Upper lobe of right lung (tissue), 1 donor: ENCODE results near the gene PPARD. TPM values are rescaled to one million over a fixed set of nuclear protein-coding genes. Genes with fewer than 3 reads are reported as not detected.
"Not testable (repeated sequence)": the region's sequence is repeated elsewhere in the genome, so short reads cannot be mapped to it uniquely, and the experiment has no call there.

Experiments
- ATAC-seq: fragments of 200-7000 bp; cut with Tn5 transposase; one replicate; pipeline ENCODE4 v1.9.1; 2020; ENCODE audit warnings: mild to moderate bottlenecking, moderate library complexity
- DNase-seq: peaks from one replicate; pipeline ENCODE4 v3.0.0-alpha.2; 2020
- H3K27ac ChIP-seq: fragments of 200-600 bp; one replicate; pipeline ENCODE4 v1.8.0; 2022
- H3K27me3 ChIP-seq: fragments of 200-600 bp; one replicate; pipeline ENCODE4 v1.8.0; 2022; ENCODE audit warnings: mild to moderate bottlenecking
- H3K36me3 ChIP-seq: fragments of 200-600 bp; one replicate; pipeline ENCODE4 v1.8.0; 2022
- H3K4me1 ChIP-seq: fragments of 200-600 bp; one replicate; pipeline ENCODE4 v1.8.0; 2022
- H3K4me3 ChIP-seq: fragments of 200-600 bp; one replicate; pipeline ENCODE4 v1.8.0; 2022; ENCODE audit warnings: mild to moderate bottlenecking
- H3K9me3 ChIP-seq: fragments of 200-600 bp; one replicate; pipeline ENCODE4 v1.8.0; 2022
- intact Hi-C: fragments of 100-400 bp; cut with DNase I; formaldehyde crosslinking; loops from one replicate; pipeline ENCODE4 v1.11.0; 2022
- total RNA-seq: library from RNA; stranded (reverse); fragmentation: NEBNext Ultra II Directional; extraction: Animal tissue kit (Norgen Biotek cat#: 25700); gene quantifications from one replicate; pipeline ENCODE4 v1.2.1, GENCODE V29; 2021
- TF ChIP-seq, protein P1 (sequence below): fragments of 200-600 bp; IDR thresholded peaks from one replicate; pipeline ENCODE4 v1.8.0; 2022; ENCODE audit warnings: antibody characterized with exemption
- donor health status: DM: no; HTN: yes; CAD: no; lungs with severe emphysema.

Gene PPARD
- total RNA-seq, 1 donor from 2014 or later = 31.6 TPM

DNA sequence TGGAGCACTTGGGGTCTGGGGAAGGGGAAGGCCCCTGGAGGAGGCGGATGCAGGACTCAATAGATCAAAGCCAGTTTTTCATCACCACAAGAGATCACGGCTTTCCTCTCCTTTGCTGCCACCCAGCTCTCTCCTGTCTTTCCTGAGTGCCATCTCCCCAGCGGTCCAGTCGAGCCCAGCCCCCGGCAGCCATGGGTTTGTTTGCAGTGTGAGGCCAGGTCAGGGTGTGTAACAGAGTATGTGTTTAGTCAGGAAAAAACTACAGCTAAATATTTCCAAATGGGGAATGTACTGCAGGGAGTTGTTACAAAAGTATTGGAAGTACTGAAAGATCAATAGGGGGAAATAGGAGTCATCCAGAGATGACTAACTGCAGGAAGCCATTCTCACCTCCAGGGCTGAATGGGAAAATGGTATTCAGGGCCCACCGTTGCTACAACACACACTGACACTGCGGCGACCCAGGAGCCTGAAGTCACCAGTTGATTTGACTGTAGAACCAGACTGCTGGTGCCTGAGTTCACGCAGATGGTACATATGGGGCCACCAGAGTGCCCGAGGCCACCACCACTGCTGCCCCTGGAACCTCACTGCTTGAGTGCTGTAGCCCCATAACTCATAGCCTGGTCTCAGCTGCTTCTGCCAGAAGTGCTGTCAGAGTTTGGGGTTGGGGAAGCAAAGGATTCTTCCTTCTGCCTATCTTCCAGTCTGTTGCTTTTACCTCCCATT lies 86.2 kb downstream of the PPARD start:
- Histone ChIP-seq H3K27ac (no peak overlapping the region), H3K4me3 (no peak overlapping the region), H3K27me3 (no peaks in the 10 kb centered on the region), H3K9me3 (peaks cover 19% of the 10 kb centered on the region), H3K36me3 (peaks cover 25% of the 10 kb centered on the region), H3K4me1 (peaks cover 4% of the 10 kb centered on the region)
- DNase-seq (no peak), ATAC-seq (no peak)
- TF ChIP-seq, protein P1, sequence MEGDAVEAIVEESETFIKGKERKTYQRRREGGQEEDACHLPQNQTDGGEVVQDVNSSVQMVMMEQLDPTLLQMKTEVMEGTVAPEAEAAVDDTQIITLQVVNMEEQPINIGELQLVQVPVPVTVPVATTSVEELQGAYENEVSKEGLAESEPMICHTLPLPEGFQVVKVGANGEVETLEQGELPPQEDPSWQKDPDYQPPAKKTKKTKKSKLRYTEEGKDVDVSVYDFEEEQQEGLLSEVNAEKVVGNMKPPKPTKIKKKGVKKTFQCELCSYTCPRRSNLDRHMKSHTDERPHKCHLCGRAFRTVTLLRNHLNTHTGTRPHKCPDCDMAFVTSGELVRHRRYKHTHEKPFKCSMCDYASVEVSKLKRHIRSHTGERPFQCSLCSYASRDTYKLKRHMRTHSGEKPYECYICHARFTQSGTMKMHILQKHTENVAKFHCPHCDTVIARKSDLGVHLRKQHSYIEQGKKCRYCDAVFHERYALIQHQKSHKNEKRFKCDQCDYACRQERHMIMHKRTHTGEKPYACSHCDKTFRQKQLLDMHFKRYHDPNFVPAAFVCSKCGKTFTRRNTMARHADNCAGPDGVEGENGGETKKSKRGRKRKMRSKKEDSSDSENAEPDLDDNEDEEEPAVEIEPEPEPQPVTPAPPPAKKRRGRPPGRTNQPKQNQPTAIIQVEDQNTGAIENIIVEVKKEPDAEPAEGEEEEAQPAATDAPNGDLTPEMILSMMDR = no peak
- intact Hi-C loops = no loop called here

DNA sequence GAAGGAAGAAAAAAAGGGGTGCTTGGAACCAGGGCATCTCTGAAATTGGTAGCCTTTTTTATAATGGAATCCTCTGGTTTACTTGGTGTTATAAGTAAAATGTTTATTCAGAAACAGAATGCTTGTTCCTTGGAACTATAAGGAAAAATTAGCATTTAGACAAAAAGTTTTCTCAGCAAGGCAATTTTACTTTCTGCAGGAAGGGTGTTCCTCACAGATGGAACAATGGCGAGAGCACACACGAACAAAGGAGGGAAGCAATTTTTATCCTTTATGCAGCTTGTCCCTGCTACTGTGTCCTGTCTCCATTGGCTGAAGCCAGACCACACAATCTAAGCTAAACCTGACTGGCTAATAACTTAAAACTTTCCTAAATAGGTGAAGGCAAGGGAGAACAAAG lies 87.1 kb downstream of the PPARD start:
- H3K9me3 ChIP-seq = peaks cover 19% of the 10 kb centered on the region
- DNase-seq (no peak), ATAC-seq (no peak)
- peaks cover 17% of the 10 kb centered on the region for H3K36me3 ChIP-seq
- intact Hi-C loops = no loop called here
- peaks cover 4% of the 10 kb centered on the region for H3K4me1 ChIP-seq
- H3K27ac ChIP-seq = no peak overlapping the region
- TF ChIP-seq, protein P1 = no peak
- H3K4me3 ChIP-seq = no peak overlapping the region
- no peaks in the 10 kb centered on the region for H3K27me3 ChIP-seq

DNA sequence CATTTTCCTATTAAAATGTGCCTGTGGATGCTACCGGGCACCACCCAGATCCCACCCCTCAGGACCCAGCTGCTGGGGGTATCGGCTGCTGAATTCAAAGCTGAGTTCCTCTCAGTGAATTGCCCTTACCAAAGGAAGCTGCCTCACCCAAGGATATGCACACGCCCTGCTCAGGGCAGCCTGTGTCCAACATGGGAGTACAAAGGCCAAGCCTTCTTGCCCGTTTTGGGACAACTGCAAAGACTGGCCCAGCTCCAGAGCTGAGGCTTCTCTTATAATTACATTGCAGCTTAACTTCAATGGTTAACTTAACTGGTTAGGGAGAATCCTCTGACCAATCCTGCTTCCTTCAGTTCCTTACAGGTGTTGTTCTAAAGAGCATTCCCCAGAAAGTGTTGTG lies 89.9 kb downstream of the PPARD start:
- no peaks in the 10 kb centered on the region for H3K36me3 ChIP-seq
- TF ChIP-seq, protein P1 = no peak
- no peak overlapping the region for H3K27ac ChIP-seq
- ATAC-seq = no peak
- H3K4me3 ChIP-seq = no peak overlapping the region
- peaks cover 19% of the 10 kb centered on the region for H3K9me3 ChIP-seq
- no peak for DNase-seq
- no peaks in the 10 kb centered on the region for H3K27me3 ChIP-seq
- intact Hi-C loops = no loop called here
- H3K4me1 ChIP-seq = no peaks in the 10 kb centered on the region

DNA sequence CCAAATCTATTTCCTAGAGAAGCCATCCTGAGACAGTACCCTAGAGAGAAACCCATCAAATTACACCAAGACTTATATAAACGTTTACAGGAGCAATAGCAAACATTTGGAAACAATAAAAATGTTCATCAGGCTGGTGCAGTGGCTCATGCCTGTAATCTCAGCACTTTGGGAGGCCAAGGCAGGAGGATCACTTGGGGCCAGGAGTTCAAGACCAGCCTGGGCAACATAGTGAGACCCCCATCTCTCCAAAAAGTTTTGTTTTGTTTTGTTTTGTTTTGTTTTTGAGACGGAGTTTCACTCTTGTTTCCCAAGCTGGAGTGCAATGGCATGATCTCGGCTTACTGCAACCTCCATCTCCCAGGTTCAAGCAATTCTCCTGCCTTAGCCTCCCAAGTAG lies 90.3 kb downstream of the PPARD start:
- peaks cover 19% of the 10 kb centered on the region for H3K9me3 ChIP-seq
- intact Hi-C loops, H3K27me3 ChIP-seq, H3K4me3 ChIP-seq, H3K36me3 ChIP-seq, H3K27ac ChIP-seq, ATAC-seq, DNase-seq, H3K4me1 ChIP-seq: not testable (repeated sequence)

DNA sequence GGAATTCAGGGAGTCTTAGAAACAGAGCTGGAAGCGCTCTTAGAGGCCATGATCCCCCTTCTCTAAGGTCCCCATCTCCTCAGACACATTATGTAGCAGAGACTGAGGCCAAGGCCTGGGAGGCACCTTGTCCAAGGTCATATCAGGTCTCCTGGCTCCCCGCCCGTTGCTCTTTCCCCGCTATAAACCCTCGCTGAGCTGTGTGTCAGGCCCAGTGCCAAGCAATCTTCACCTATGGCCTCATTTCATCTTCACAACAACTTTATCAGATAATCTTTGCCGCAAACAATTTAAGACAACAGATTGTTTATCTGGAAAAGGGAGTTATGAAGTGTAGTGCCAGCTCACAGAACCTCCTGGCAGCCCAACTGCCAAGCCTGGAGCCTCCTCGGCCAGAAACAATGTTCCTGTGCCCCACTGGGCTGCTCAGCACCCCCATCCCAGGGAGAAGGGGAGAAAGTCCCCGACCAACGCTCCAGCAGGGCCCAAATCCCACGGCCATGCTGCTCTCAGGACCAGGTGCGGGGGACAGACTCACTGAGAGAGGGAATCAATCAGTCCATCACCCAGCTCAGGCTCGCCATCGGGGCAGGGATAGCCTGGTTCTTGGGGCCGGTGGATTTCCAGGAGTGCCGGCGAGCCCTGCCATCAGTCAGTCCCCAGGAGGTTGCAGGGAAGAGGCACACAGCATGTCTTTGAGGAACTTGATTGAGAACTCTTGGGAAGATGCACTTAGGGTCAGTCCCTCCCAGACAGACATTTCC lies 92.9 kb downstream of the PPARD start:
- Histone ChIP-seq H3K4me3 (no peak overlapping the region), H3K27ac (no peak overlapping the region), H3K36me3 (no peaks in the 10 kb centered on the region), H3K27me3 (no peaks in the 10 kb centered on the region), H3K4me1 (no peaks in the 10 kb centered on the region), H3K9me3 (no peaks in the 10 kb centered on the region)
- ATAC-seq = peak; percentile 15
- DNase-seq = no peak
- TF ChIP-seq, protein P1 = no peak
- intact Hi-C loops = no loop called here
